Prostate gland (tissue), 2 donors: ENCODE measurements around the gene CYTH1. TPM values are rescaled to one million over a fixed set of nuclear protein-coding genes. Genes with fewer than 3 reads are reported as not detected.

Source experiments
- DNase-seq: peaks from one replicate; pipeline ENCODE4 v3.0.0-alpha.2; 2019; ENCODE audit warnings: low spot score
- H3K27ac ChIP-seq, 2 donors: fragments of 200-600 bp; sonication (generic); 2 replicates each; pipeline ENCODE4 v1.5.1; 2017 to 2019
- H3K27me3 ChIP-seq: fragments of 200-600 bp; sonication (generic); replicated peaks from 2 replicates; pipeline ENCODE4 v1.5.1; 2019; ENCODE audit not compliant: insufficient read depth
- H3K36me3 ChIP-seq, 2 donors: fragments of 200-600 bp; sonication (generic); 1 replicate in 1 of 2; 2 replicates in 1 of 2; pipeline versions ENCODE4 v1.5.1 to v1.8.1; 2017 to 2019
- H3K4me1 ChIP-seq: fragments of 200-600 bp; sonication (generic); replicated peaks from 2 replicates; pipeline ENCODE4 v1.5.1; 2019
- H3K4me3 ChIP-seq, 2 donors: fragments of 200-600 bp; sonication (generic); 2 replicates each; pipeline ENCODE4 v1.5.1; 2017 to 2019
- H3K9me3 ChIP-seq: fragments of 200-600 bp; sonication (generic); 2 replicates; pipeline ENCODE4 v1.5.1; 2017
- POLR2A ChIP-seq: fragments of 450-650 bp; IDR thresholded peaks from one replicate; pipeline ENCODE4 v1.6.1; 2016; ENCODE audit warnings: antibody characterized with exemption, mild to moderate bottlenecking
- POLR2AphosphoS5 ChIP-seq: sonication (generic); formaldehyde crosslinking; IDR thresholded peaks from one replicate; pipeline ENCODE4 v1.6.1; 2017; ENCODE audit warnings: antibody characterized with exemption
- WGBS: methylation state at CpG from one replicate; pipeline ENCODE4 v1.1.5; 2018; 5-methylcytosine and 5-hydroxymethylcytosine counted together
- intact Hi-C: fragments of 100-400 bp; cut with DNase I; formaldehyde crosslinking; loops from one replicate; pipeline ENCODE4 v1.14.2; 2022
- total RNA-seq, 2 donors: library from RNA; depleted of rRNA; stranded (reverse); fragments of >200 nt; gene quantifications; one replicate each; pipeline ENCODE4 v1.1.0, GENCODE V29; 2016
- TF ChIP-seq, protein P1 (sequence below), 4 experiments: fragments of 200-600 bp in 2 of 4; fragments of 450-650 bp in 2 of 4; sonication (generic) in 2 of 4; IDR thresholded peaks; 1 replicate in 3 of 4; 2 replicates in 1 of 4; pipeline ENCODE4 v1.5.1; 2016 to 2019; ENCODE audit warnings: antibody characterized with exemption in 4 of 4, mild to moderate bottlenecking in 2 of 4, moderate library complexity in 2 of 4

Gene CYTH1
- total RNA-seq, 2 donors from 2014 or later = 65.2 to 73.9 TPM

DNA sequence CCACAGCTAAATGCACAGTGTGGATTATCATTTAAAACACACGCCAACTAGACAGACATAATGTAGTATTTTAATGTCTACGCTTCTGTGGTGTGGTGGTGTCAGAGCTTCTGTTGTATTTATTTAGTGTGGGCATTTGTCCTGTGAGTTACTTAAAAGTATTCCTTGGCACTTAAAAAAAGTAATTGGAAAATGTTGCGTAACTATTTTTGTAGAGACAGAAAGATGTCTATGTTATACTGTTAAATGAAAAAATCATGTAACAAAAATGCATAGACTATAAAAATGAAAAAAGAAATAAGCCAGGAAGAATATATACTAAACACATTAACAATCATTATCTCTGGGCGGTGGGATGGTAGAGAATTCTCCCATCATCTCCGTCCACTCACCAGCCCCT is 39.2 kb downstream of the CYTH1 start:
- Histone ChIP-seq H3K4me3 (no peak overlapping the region), H3K9me3 (no peaks in the 10 kb centered on the region), H3K36me3 (no peaks in the 10 kb centered on the region), H3K27me3 (no peaks in the 10 kb centered on the region), H3K27ac (no peak overlapping the region), H3K4me1 (peaks cover 7% of the 10 kb centered on the region)
- TF ChIP-seq, protein P1, sequence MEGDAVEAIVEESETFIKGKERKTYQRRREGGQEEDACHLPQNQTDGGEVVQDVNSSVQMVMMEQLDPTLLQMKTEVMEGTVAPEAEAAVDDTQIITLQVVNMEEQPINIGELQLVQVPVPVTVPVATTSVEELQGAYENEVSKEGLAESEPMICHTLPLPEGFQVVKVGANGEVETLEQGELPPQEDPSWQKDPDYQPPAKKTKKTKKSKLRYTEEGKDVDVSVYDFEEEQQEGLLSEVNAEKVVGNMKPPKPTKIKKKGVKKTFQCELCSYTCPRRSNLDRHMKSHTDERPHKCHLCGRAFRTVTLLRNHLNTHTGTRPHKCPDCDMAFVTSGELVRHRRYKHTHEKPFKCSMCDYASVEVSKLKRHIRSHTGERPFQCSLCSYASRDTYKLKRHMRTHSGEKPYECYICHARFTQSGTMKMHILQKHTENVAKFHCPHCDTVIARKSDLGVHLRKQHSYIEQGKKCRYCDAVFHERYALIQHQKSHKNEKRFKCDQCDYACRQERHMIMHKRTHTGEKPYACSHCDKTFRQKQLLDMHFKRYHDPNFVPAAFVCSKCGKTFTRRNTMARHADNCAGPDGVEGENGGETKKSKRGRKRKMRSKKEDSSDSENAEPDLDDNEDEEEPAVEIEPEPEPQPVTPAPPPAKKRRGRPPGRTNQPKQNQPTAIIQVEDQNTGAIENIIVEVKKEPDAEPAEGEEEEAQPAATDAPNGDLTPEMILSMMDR (IDR thresholded peaks at IDR 0.05) = no peak
- no peak for TF ChIP-seq POLR2A
- no peak for TF ChIP-seq POLR2AphosphoS5
- 97% methylated on average over 5 of the region's 5 CpGs for WGBS
- intact Hi-C loops = no loop called here
- DNase-seq = no peak

DNA sequence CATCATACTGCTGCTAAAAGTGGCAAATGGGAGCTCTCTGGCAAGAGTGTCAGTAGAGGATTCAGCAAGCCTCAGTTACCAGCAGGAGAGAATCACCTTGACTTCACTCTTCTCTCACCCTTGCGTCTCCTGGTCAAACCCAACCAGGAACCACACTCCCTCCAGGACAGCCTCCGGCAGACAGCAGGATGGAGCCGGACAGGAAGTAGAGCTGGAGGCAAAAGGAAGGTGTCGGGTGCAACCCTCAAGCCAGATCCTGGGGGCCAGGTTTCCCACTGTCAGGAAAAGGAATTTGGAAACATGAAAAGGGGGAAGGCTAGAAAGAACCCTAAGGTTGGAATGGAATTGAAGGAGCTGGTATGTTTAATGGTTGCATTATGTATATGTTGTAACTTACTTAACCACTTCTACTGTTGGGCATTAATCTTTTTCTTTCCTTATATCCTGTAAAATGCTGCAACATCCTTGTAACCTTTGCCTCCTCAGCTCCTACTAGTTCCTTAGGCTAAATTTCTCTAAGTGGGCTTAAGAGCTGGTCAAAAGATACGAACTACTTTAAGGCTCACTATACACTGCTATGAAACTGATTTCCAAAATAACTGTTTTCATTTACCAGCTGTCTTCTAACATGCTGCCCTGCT is 40.3 kb downstream of the CYTH1 start:
- H3K4me1 ChIP-seq = peaks cover 6% of the 10 kb centered on the region
- H3K36me3 ChIP-seq = no peaks in the 10 kb centered on the region
- DNase-seq = no peak
- WGBS = 81% methylated on average over 5 of the region's 5 CpGs
- H3K27me3 ChIP-seq = no peaks in the 10 kb centered on the region
- H3K4me3 ChIP-seq = no peak overlapping the region
- H3K9me3 ChIP-seq = no peaks in the 10 kb centered on the region
- no peak for TF ChIP-seq POLR2A
- TF ChIP-seq POLR2AphosphoS5 = no peak
- TF ChIP-seq, protein P1 (IDR thresholded peaks at IDR 0.05) = no peak
- H3K27ac ChIP-seq = no peak overlapping the region
- intact Hi-C loops = no loop called here

DNA sequence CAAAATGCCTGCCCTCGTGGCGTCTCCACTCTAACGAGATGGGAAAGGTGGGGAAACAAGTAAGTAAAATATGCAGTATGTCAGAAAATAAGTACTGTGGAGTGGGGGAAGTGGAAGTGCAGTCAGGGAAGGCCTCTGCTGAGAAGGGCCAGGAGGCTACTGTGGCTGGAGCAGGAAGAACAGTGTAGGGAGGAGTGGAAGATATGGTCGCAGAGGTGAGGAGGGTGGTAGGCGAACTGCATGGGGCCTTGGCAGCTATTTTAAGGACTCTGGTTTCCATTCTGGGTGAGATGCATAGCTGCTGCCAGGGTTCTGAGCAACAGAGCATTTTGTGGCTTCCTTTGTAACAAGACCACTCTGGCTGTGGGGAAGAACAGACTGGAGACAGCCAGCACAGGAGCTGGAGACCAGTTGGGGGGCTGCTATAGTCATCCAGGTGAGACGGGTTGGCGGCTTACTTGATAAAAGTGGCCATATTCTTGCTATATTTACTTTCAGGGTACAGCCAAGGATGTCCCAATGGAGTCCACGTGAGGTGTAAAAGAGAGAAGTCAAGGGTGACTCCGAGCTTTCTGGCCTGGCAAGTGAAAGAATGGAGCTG is 42.6 kb downstream of the CYTH1 start:
- TF ChIP-seq, protein P1 (IDR thresholded peaks at IDR 0.05) = no peak
- TF ChIP-seq POLR2AphosphoS5 = no peak
- TF ChIP-seq POLR2A = no peak
- 82% methylated on average over 9 of the region's 9 CpGs for WGBS
- Histone ChIP-seq H3K9me3 (no peaks in the 10 kb centered on the region), H3K36me3 (no peaks in the 10 kb centered on the region), H3K4me3 (no peak overlapping the region), H3K27me3 (no peaks in the 10 kb centered on the region), H3K4me1 (no peaks in the 10 kb centered on the region), H3K27ac (no peak overlapping the region)
- intact Hi-C loops = no loop called here
- no peak for DNase-seq

DNA sequence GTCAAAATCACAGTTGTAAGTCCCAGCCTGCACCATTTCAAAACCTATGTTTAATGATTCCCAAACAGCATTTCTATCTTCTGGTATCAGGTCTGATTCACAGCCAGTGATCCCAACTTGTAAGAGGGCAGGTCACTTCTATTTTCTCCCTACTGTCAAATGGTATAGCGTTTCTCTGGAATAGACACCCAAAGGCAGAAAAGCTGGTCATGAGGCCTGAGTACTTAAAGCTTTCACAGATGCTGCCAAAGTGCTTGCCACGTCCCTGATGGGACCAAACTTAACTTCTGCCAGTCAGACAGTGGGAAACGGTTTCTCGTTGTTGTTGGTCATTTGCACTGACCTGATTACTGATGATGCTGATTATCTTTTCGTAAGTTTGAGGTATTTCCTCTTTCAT is 43.4 kb downstream of the CYTH1 start:
- no peaks in the 10 kb centered on the region for H3K27me3 ChIP-seq
- DNase-seq = no peak
- WGBS = 86% methylated on average over 5 of the region's 5 CpGs
- peaks cover 4% of the 10 kb centered on the region for H3K4me1 ChIP-seq
- no peaks in the 10 kb centered on the region for H3K36me3 ChIP-seq
- H3K27ac ChIP-seq = no peak overlapping the region
- H3K9me3 ChIP-seq = no peaks in the 10 kb centered on the region
- intact Hi-C loops = no loop called here
- no peak overlapping the region for H3K4me3 ChIP-seq
- TF ChIP-seq POLR2A = no peak
- TF ChIP-seq POLR2AphosphoS5 = no peak
- TF ChIP-seq, protein P1 (IDR thresholded peaks at IDR 0.05) = no peak

DNA sequence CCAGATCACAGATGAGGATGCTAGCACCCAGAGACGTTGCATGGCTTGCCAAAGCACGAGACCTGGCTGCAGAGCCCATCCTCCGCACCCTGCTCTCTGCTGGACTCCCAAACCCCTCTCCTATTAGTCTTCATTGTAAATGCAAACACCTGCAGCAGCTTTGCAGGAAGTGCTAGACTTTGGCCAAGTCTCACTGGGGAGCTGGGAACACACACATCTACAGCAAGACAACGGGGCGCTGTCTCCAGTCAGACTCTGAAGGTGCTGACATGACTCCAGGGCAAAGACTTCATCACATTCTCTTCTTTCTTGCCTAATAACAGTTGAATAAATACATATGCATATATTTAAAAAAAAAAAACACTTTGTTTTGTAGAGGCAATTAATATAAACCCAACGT is 43.8 kb downstream of the CYTH1 start:
- Histone ChIP-seq H3K4me1 (peaks cover 8% of the 10 kb centered on the region), H3K27ac (no peak overlapping the region), H3K27me3 (no peaks in the 10 kb centered on the region), H3K36me3 (no peaks in the 10 kb centered on the region), H3K4me3 (no peak overlapping the region), H3K9me3 (no peaks in the 10 kb centered on the region)
- TF ChIP-seq POLR2A (no peak), POLR2AphosphoS5 (no peak)
- TF ChIP-seq, protein P1 (IDR thresholded peaks at IDR 0.05) = no peak
- intact Hi-C loops = no loop called here
- DNase-seq = no peak
- 76% methylated on average over 6 of the region's 6 CpGs for whole genome bisulfite sequencing
